ENCODE results near the gene HECTD1.

The HECTD1 gene

GRCh38 chr14:31085027-31085426 is 122.6 kb downstream of the HECTD1 start:
- H3K9me3 ChIP-seq, result no peaks in the 10 kb centered on the region
- H3K36me3 ChIP-seq, result no peaks in the 10 kb centered on the region
- no peaks in the 10 kb centered on the region for H3K4me1 ChIP-seq
- no peak overlapping the region for H3K4me3 ChIP-seq (ENCODE audit: low read depth, low read length)
- no peak for TF ChIP-seq CTCF (IDR thresholded peaks at IDR 0.05; ENCODE audit: low read depth, low read length)
- no peaks in the 10 kb centered on the region for H3K27me3 ChIP-seq
- DNase-seq, result no peak

- no peaks in the 10 kb centered on the region for H3K27me3 ChIP-seq
- H3K36me3 ChIP-seq, result no peaks in the 10 kb centered on the region
- TF ChIP-seq CTCF (IDR thresholded peaks at IDR 0.05; ENCODE audit: low read depth, low read length), result no peak
- no peak overlapping the region for H3K4me3 ChIP-seq (ENCODE audit: low read depth, low read length)
- H3K9me3 ChIP-seq, result no peaks in the 10 kb centered on the region
- peak; percentile 14 for DNase-seq
- H3K4me1 ChIP-seq, result no peaks in the 10 kb centered on the region
Observed at GRCh38 chr14:31084385-31084784, 123.2 kb downstream of the HECTD1 start.

- no peaks in the 10 kb centered on the region for H3K36me3 ChIP-seq
- TF ChIP-seq CTCF (IDR thresholded peaks at IDR 0.05; ENCODE audit: low read depth, low read length), result no peak
- H3K4me3 ChIP-seq (ENCODE audit: low read depth, low read length), result no peak overlapping the region
- no peaks in the 10 kb centered on the region for H3K27me3 ChIP-seq
- DNase-seq, result no peak
- no peaks in the 10 kb centered on the region for H3K9me3 ChIP-seq
- H3K4me1 ChIP-seq, result no peaks in the 10 kb centered on the region
Observed at GRCh38 chr14:31083781-31084180, 123.8 kb downstream of the HECTD1 start.

GRCh38 chr14:31080484-31080883 is 127.1 kb downstream of the HECTD1 start:
- no peak overlapping the region for H3K4me3 ChIP-seq (ENCODE audit: low read depth, low read length)
- no peaks in the 10 kb centered on the region for H3K4me1 ChIP-seq
- no peaks in the 10 kb centered on the region for H3K27me3 ChIP-seq
- no peaks in the 10 kb centered on the region for H3K36me3 ChIP-seq
- no peak for TF ChIP-seq CTCF (IDR thresholded peaks at IDR 0.05; ENCODE audit: low read depth, low read length)
- no peaks in the 10 kb centered on the region for H3K9me3 ChIP-seq
- DNase-seq, result no peak

- DNase-seq, result no peak
- no peak overlapping the region for H3K4me3 ChIP-seq (ENCODE audit: low read depth, low read length)
- H3K4me1 ChIP-seq, result no peaks in the 10 kb centered on the region
- no peak for TF ChIP-seq CTCF (IDR thresholded peaks at IDR 0.05; ENCODE audit: low read depth, low read length)
- no peaks in the 10 kb centered on the region; the same call in 1 of the 2 replicates for H3K36me3 ChIP-seq
- H3K9me3 ChIP-seq, result no peaks in the 10 kb centered on the region
- H3K27me3 ChIP-seq, result no peaks in the 10 kb centered on the region
Observed at GRCh38 chr14:31080056-31080455, 127.5 kb downstream of the HECTD1 start.

GRCh38 chr14:31078766-31079165 is 128.8 kb downstream of the HECTD1 start:
- no peaks in the 10 kb centered on the region for H3K9me3 ChIP-seq
- no peak for TF ChIP-seq CTCF (IDR thresholded peaks at IDR 0.05; ENCODE audit: low read depth, low read length)
- no peak overlapping the region for H3K4me3 ChIP-seq (ENCODE audit: low read depth, low read length)
- no peaks in the 10 kb centered on the region for H3K4me1 ChIP-seq
- DNase-seq, result no peak
- no peaks in the 10 kb centered on the region; the same call in 1 of the 2 replicates for H3K36me3 ChIP-seq
- no peaks in the 10 kb centered on the region for H3K27me3 ChIP-seq
